GM12865 (cell line): ENCODE data around the gene HSPB2.

Source experiments
- DNase-seq: peaks from one replicate; pipeline ENCODE4 v3.0.0; 2010; ENCODE audit warnings: low read depth
- H3K4me3 ChIP-seq: 2 replicates; pipeline ENCODE4 v1.5.1; 2011; ENCODE audit warnings: mild to moderate bottlenecking, low read depth, low read length, control low read depth
- CTCF ChIP-seq: IDR thresholded peaks from 2 replicates; pipeline ENCODE4 v1.5.1; 2011; ENCODE audit warnings: low read length, control low read depth, low read depth, inconsistent platforms; ENCODE audit not compliant: insufficient read depth; ENCODE audit errors: missing control alignments

The HSPB2 gene

DNA sequence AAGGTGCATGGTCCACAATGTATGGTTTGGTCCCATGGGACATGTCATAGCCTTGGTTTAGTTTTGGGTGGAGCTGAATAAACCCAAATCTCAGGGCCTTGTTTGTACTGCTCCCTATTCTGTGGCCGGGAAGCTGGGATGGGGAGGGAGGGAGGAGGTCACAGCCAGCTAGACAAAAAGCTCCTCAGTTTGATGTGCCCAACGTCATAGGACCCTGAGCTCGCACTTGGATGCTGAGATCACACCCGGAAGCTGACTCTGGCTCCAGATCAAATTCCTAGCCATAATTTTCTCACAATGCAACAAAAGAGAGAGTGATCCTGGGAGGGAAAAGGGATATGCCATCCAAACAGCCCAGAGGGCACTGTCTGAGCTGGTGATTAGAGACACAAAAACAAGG is 1.5 kb downstream of the HSPB2 start:
- no peak for DNase-seq

DNA sequence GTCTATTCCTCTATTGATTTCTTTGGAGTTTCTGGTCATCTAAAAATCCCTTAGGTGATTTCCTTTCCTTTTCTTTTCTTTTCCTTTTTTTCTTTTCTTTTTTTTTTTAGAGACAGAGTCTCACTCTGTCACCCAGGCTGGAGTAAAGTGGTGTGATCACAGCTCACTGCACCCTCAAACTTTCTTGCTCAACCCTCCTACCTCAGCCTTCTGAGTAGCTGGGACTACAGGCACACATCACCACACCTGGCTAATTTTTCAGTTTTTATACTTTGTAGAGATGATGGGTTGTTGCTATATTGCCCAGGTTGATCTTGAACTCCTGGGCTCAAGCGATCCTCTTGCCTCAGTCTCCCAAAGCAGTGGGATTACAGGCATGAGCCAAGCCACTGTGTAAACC is 4.2 kb downstream of the HSPB2 start:
- H3K4me3 ChIP-seq: no peak overlapping the region
- TF ChIP-seq CTCF: no peak
- DNase-seq: no peak

More for the DNA sequence above, 1.5 kb downstream of the HSPB2 start:
- no peak for TF ChIP-seq CTCF
- no peak overlapping the region for H3K4me3 ChIP-seq

DNA sequence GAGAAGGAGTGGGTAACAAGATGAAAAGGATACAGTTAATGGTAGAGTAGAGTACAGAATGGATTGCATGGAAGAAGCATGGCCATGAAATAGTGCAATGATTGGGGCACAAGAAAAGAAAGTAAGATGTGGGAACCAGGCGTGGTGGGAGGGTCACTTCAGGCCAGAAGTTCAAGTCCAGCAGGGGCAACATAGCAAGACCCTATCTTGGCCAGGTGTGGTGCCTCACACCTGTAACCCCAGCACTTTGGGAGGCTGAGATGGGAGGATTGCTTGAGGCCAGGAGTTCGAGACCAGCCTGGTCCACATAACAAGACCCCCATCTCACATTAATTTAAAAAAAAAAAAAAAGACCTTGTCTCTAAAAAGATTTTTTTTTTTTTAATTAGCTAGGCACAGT is 4.8 kb downstream of the HSPB2 start:
- no peak for DNase-seq
- TF ChIP-seq CTCF: no peak
- no peak overlapping the region for H3K4me3 ChIP-seq

- no peak for DNase-seq
- no peak overlapping the region for H3K4me3 ChIP-seq
- TF ChIP-seq CTCF: no peak
These were observed 5.3 kb downstream of the HSPB2 start for GRCh38 chr11:111917788-111918187.

DNA sequence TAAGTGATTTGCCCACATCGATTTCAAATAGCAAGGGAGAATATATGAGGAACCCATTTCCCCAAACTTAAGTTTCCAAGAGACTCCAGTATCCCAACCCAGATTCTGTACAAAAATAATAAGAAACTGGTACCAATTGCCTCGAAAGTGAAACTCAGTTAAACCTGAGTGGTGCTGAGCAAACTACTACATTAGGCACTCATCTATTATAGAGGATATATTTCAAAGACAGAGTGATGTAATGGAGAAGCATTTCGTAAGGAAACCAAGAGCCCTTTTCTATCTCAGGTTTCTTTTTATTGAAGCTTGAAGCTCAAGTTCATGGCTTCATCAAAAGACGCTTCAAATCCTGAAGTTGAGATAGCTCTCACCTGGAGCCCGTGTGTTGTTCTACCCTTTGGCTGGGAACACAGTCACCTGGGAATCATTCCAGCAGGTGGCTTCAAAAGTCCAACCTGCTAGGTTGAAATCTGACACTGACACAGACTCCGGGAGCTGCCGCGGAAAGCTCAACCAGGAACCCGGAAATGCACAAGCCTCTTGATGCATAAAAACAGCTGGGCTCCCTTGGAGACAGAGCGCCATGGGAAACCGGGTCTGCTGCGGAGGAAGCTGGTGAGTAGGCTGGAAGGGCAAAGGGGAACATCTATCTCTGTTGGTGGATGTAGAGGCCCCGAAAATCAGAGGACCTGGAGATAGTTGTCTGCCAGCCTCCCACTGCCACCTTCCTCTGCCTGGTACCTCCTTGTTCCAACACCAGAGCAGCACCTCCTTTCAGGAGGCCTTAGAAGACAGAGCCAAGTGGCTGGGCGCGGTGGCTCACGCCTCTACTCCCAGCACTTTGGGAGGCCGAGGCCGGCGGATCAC is 6.1 kb downstream of the HSPB2 start, which contains the start of gene C11orf52:
C11orf52 (plus strand) TSS at position 524 of the 867 bp plus-strand sequence; CDS start at position 584, 60 bp downstream.
- no peak within 1 kb of the TSS for H3K4me3 ChIP-seq
- DNase-seq: no peak
- no peak for TF ChIP-seq CTCF

- DNase-seq: no peak
- no peak overlapping the region for H3K4me3 ChIP-seq
- no peak for TF ChIP-seq CTCF
These were observed 8.4 kb downstream of the HSPB2 start for GRCh38 chr11:111920908-111921307.
